Head of caudate nucleus (tissue), 42 donors: ENCODE measurements around the gene PNMA6E.

Source experiments
- DNase-seq, 42 donors: peaks; one replicate each; pipeline versions ENCODE4 v3.0.0 to v3.0.0-alpha.2; 2020 to 2021; ENCODE audit warnings: mixed read lengths in 7 of 42
- intact Hi-C: fragments of 100-400 bp; cut with DNase I; formaldehyde crosslinking; loops from one replicate; pipeline ENCODE4 v1.15.0; 2022

The PNMA6E gene

GRCh38 chrX:153440556-153441135 lies 39.5 kb upstream of the PNMA6E start:
- intact Hi-C loops = no loop called here
- peak in 1 of 42 donors; percentile 12 for DNase-seq

GRCh38 chrX:153439977-153440376 lies 38.8 kb upstream of the PNMA6E start:
- intact Hi-C loops = no loop called here
- DNase-seq = no peak

- peak in 23 of 42 donors; percentile 6 to 66 (median 37) for DNase-seq
- intact Hi-C loops = no loop called here
Observed at GRCh38 chrX:153438532-153438931, 37.4 kb upstream of the PNMA6E start.

- no peak for DNase-seq
- intact Hi-C loops = no loop called here
Observed at GRCh38 chrX:153435845-153436244, 34.7 kb upstream of the PNMA6E start.

- no peak for DNase-seq
- intact Hi-C loops = no loop called here
Observed at GRCh38 chrX:153434801-153435200, 33.7 kb upstream of the PNMA6E start.

- intact Hi-C loops = no loop called here
- DNase-seq = no peak
Observed at GRCh38 chrX:153433781-153434285, 32.7 kb upstream of the PNMA6E start.

GRCh38 chrX:153433161-153433680 lies 32.1 kb upstream of the PNMA6E start:
- intact Hi-C loops = no loop called here
- DNase-seq = no peak

- DNase-seq = no peak
- intact Hi-C loops = no loop called here
Observed at GRCh38 chrX:153430796-153431195, 29.6 kb upstream of the PNMA6E start.

GRCh38 chrX:153426204-153426603 lies 25.1 kb upstream of the PNMA6E start:
- DNase-seq = no peak

GRCh38 chrX:153423652-153424051 lies 22.5 kb upstream of the PNMA6E start:
- peak in 7 of 42 donors; percentile 14 to 50 (median 29) for DNase-seq

More at GRCh38 chrX:153426204-153426603, 25.1 kb upstream of the PNMA6E start:
- intact Hi-C loops = no loop called here

GRCh38 chrX:153421856-153422255 lies 20.7 kb upstream of the PNMA6E start:
- no peak for DNase-seq
- intact Hi-C loops = no loop called here

More at GRCh38 chrX:153423652-153424051, 22.5 kb upstream of the PNMA6E start:
- intact Hi-C loops = no loop called here

- DNase-seq = no peak
- intact Hi-C loops = no loop called here
Observed at GRCh38 chrX:153420851-153421599, 19.9 kb upstream of the PNMA6E start.

- intact Hi-C loops = no loop called here
- no peak for DNase-seq
Observed at GRCh38 chrX:153417637-153418036, 16.5 kb upstream of the PNMA6E start.

GRCh38 chrX:153416781-153417450 lies 15.8 kb upstream of the PNMA6E start:
- intact Hi-C loops = no loop called here
- no peak for DNase-seq

- intact Hi-C loops = no loop called here
- DNase-seq = peak in 1 of 42 donors; percentile 16
Observed at GRCh38 chrX:153414856-153415510, 13.8 kb upstream of the PNMA6E start.

- DNase-seq = no peak
- intact Hi-C loops = no loop called here
Observed at GRCh38 chrX:153413731-153414130, 12.6 kb upstream of the PNMA6E start.

- no peak for DNase-seq
- intact Hi-C loops = no loop called here
Observed at GRCh38 chrX:153412746-153413720, 11.9 kb upstream of the PNMA6E start.

GRCh38 chrX:153411988-153412574 lies 10.9 kb upstream of the PNMA6E start:
- intact Hi-C loops = no loop called here

More at GRCh38 chrX:153411988-153412574, 10.9 kb upstream of the PNMA6E start:
- DNase-seq = peak in 3 of 42 donors; percentile 5 to 47 (median 22)
